RCC 7860 (cell line): ENCODE data around the gene CSPG4.
"Not testable (repeated sequence)": the region's sequence is repeated elsewhere in the genome, so short reads cannot be mapped to it uniquely, and the experiment has no call there.

Source experiments
- DNase-seq: peaks from one replicate; pipeline ENCODE4 v3.0.0-alpha.2; 2015; ENCODE audit warnings: low spot score
- FAIRE-seq: peaks from 2 replicates; lab custom pipeline; 2012; peaks lifted over from hg19 to GRCh38; lab: Jason Lieb, UNC

CSPG4 gene

GRCh38 chr15:75693028-75693427 is 19.6 kb downstream of the CSPG4 start:
- FAIRE-seq, DNase-seq: not testable (repeated sequence)

GRCh38 chr15:75692311-75692710 is 20.3 kb downstream of the CSPG4 start:
- FAIRE-seq, DNase-seq: not testable (repeated sequence)

GRCh38 chr15:75689429-75689828 is 23.2 kb downstream of the CSPG4 start:
- DNase-seq, FAIRE-seq: not testable (repeated sequence)

GRCh38 chr15:75688831-75689230 is 23.8 kb downstream of the CSPG4 start:
- DNase-seq (no peak), FAIRE-seq (no peak)

DNA sequence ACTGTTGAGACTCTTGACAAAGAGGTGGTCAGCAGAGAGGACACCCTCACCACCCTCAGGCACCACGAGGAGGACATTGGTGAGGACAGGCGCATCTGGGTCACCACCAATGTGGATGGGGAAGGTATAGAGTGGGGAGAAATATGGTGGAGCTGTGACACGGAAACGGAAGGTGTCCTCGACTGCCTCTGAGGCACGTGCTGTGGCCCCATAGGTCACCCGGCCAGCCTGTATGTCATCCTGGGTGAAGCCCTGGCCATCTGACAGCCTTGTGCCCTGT is 24.4 kb downstream of the CSPG4 start:
- DNase-seq (no peak), FAIRE-seq (no peak)

- DNase-seq = no peak
- FAIRE-seq = no peak
Observed at GRCh38 chr15:75687486-75688277, 25.0 kb downstream of the CSPG4 start.

GRCh38 chr15:75686212-75686642 is 26.4 kb downstream of the CSPG4 start:
- peak; percentile 29 for DNase-seq
- FAIRE-seq = not testable (repeated sequence)

DNA sequence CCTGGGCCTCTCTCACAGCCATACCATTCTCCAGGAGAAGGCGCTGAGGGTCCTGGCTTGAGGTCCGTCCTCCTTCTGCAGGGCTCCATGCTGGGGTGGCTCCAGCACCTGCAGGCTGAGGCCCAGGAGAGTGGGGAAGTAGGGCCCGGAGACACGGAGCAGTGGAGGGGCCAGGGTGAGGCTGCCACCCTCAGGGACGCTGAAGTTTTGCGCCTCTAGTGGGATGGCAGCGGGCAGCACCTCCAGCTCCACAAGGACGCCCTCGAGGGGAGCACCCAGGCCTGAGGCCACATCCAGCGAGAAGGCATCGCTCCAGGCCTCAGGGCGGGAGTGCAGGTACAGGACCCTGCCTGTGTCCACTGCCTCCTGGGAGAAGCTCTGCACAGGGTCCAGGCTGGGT is 27.5 kb downstream of the CSPG4 start:
- DNase-seq (no peak), FAIRE-seq (no peak)

DNA sequence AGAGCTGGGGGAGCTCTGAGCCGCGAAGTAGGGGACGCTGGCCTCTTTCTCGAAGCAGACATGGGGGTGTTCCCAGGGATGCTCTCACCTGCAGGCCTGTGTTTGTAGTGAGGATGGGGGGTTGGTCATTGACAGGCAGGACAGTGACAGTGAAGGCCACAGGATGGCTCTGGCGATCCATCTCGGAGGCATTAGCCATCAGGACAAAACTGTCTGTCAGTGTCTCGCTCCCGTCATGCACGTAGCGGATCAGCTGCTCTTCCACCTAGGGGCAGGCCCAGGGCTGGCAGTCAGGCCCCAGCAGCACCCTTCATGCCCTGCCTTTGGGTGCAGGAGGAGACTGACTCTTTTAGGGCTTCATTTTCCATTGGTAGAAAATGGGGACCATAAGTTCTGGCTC is 28.0 kb downstream of the CSPG4 start:
- DNase-seq = peak; percentile 4

DNA sequence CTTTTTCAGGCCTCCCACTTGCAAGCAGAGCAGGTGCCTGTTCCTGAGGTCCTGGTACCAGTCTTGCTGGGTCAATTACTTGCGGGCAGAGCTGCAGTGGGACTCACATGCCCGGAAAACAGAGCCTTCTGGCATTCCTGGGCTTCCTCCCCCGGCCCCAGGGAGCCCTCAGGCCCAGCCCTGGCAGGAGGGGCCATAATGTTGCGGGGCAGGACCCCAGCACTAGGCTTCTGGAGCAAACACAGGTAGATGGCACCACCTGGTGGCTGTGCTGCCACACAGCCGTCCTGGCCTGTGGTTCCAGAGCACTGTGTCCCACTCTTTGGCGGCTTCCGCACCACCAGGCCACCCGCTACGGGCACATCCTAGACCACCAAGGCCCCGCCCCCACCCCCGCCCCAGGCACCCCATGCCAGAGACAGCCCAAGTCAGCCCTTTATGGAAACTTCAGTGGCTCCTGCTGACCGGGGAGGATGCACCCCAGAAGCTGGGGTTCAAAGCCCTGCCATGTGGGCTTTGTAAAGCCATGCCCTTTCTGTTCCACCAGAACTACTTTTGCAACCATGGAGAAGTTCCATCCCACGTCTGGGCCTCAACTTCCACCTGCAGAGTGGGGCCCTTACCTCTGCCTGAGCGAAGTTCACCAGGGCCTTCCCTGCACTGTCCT is 28.9 kb downstream of the CSPG4 start:
- FAIRE-seq = not testable (repeated sequence)
- peak; percentile 32 for DNase-seq

More for the DNA sequence above, 28.0 kb downstream of the CSPG4 start:
- no peak for FAIRE-seq

DNA sequence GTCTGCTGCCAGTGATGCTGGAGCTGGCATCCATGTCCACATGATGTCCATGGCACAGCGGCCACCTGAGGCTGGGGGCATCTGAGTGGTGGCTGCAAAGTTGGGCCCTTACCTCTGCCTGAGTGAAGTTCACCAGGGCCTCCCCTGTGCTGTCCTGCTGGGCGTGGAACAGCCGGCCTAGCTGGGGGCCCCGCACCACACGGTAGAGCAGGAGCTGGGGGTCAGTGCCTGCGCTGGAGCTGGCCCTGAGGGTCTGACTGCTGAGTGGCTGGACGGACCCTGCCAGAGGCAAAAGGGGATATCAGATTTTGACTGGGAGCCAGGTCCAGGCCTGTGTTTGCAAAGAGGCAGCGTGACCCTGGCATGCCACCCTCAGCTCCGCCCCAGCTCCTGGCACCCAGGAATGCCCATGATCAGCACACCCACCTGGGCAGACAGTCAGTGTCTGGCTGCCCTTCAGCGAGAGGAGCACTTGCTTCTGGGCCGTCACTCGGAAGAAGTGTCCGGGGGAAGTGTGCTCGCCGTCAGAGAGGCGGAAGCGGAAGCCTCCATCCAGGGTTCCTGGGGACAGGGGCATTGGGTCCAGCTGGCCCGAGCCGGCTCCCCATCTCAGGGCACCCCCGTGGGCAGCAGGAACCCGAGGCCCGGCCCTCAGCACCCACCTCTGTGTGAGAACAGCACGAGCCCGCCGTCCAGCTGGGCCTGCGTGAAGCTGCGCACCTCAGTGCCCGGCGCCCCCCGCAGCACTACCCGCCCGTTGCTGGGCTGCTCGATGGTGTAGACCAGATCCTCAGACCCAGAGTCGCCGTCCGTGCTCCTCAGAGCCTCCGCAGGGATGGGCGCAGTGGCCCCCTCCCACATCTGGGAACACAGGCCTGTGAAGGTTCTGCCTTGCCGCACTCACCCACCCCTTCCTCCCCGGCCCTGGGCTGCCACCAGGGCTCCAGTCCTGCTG is 30.2 kb downstream of the CSPG4 start:
- FAIRE-seq (no peak), DNase-seq (no peak)

- FAIRE-seq = no peak
- DNase-seq = no peak
Observed at GRCh38 chr15:75680007-75680789, 32.5 kb downstream of the CSPG4 start.

DNA sequence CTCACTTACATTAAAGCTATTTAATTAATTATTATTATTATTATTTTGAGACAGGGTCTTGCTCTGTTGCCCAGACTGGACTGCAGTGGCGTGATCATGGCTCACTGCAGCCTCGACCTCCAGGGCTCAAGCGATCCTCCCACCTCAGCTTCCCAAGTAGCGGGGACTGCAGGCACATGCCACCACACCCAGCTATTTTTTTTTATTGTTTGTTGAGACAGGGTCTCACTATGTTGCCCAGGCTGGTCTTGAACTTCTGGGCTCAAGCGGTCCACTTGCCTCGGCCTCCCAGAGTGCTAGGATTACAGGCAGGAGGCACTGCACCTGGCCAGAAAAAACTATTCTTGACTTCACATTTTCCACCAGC is 34.3 kb downstream of the CSPG4 start:
- not testable (repeated sequence) for DNase-seq, FAIRE-seq

GRCh38 chr15:75677465-75678323 is 35.0 kb downstream of the CSPG4 start:
- FAIRE-seq = no peak
- DNase-seq = no peak

GRCh38 chr15:75676688-75677464 is 35.8 kb downstream of the CSPG4 start:
- FAIRE-seq = no peak
- DNase-seq = no peak

DNA sequence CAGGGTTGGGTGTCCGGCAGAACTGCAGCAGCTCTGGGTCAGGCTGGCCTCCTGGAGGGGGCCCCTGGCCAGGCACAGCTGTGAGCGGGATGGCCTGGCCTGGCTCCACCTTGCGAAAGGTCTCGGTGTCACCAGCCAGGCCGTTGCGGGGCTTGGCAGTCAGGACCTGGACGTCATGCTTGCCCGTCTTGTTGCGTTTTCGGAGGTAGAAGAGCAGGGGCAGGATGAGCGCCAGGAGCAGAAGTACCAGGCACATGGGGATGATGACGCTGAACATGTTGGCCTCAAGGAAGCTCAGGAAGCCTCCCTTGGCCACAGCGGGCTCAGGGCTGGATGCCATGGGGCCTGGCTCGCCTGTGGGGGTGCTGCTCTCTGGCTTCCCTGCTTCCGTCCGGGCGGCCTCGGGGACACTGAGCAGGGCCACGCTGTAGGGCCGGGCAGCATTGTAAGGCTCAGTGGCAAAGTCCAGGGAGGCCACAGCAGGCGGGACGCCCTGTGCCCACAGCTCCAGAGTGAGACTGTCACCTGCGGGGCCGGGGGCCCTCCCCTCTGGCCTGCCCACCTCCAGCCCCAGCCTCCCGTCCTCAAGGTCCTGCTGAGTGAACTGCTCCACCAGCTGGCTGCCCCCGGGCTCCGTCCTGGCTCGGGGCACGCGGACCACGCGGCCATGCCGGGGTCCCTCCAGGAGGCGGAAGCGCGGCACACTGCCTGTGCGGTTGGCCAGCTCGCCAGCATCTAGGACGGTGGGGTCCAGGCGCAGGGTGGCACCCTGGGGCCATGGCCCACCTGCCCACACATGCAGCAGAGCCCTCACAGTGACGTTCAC is 36.9 kb downstream of the CSPG4 start:
- DNase-seq (no peak), FAIRE-seq (no peak)

GRCh38 chr15:75674366-75674765 is 38.3 kb downstream of the CSPG4 start:
- FAIRE-seq (no peak), DNase-seq (no peak)
